A673 (cell line): ENCODE results near the gene PSTPIP1. TPM values are rescaled to one million over a fixed set of nuclear protein-coding genes. Genes with fewer than 3 reads are reported as not detected.

ENCODE experiments used
- BruUV-seq: library from RNA; stranded (reverse); fragments of 400-500 nt; replicated peaks from 2 replicates; lab custom pipeline; 2021; lab: Mats Ljungman, UMichigan
- CTCF ChIA-PET: fragments of 300-600 bp; sonication (Branson Sonifier 250); formaldehyde crosslinking; loops from one replicate; lab custom pipeline; 2022; ENCODE audit warnings: antibody characterized with exemption; lab: Charles Lee
- POLR2A ChIA-PET: fragments of 300-600 bp; sonication (Branson Sonifier 250); formaldehyde crosslinking; loops from one replicate; lab custom pipeline; 2022; ENCODE audit warnings: antibody characterized with exemption; ENCODE audit not compliant: low non-redundant PET; lab: Charles Lee
- DNase-seq: peaks from one replicate; pipeline ENCODE4 v3.0.0-alpha.2; 2015; ENCODE audit warnings: low spot score
- H3K27ac ChIP-seq: fragments of 200-600 bp; sonication (generic); 2 replicates; pipeline ENCODE4 v1.5.1; 2016; ENCODE audit warnings: mixed run types, low read depth, mild to moderate bottlenecking, mixed read lengths, antibody characterized with exemption, low read length; ENCODE audit not compliant: poor library complexity, severe bottlenecking
- H3K27me3 ChIP-seq: fragments of 200-600 bp; sonication (generic); replicated peaks from 2 replicates; pipeline ENCODE4 v1.6.1; 2017; ENCODE audit warnings: mixed run types, low read depth, mild to moderate bottlenecking, mixed read lengths, antibody characterized with exemption, low read length; ENCODE audit not compliant: insufficient read depth, poor library complexity
- H3K36me3 ChIP-seq: fragments of 200-600 bp; sonication (generic); 2 replicates; pipeline ENCODE4 v1.6.1; 2016; ENCODE audit warnings: mixed run types, mild to moderate bottlenecking, mixed read lengths, antibody characterized with exemption, low read length; ENCODE audit not compliant: insufficient read depth, poor library complexity, severe bottlenecking
- H3K4me1 ChIP-seq: fragments of 200-600 bp; sonication (generic); 2 replicates; pipeline ENCODE4 v1.6.1; 2017; ENCODE audit warnings: mixed run types, mild to moderate bottlenecking, mixed read lengths, antibody characterized with exemption, low read length; ENCODE audit not compliant: insufficient read depth, poor library complexity, severe bottlenecking
- H3K4me3 ChIP-seq: fragments of 200-600 bp; sonication (generic); 2 replicates; pipeline ENCODE4 v1.5.1; 2016; ENCODE audit warnings: low read depth, mixed run types, mild to moderate bottlenecking, mixed read lengths, low read length; ENCODE audit not compliant: poor library complexity, severe bottlenecking
- H3K9me3 ChIP-seq: fragments of 200-600 bp; sonication (generic); 2 replicates; pipeline ENCODE4 v1.6.1; 2016; ENCODE audit warnings: mixed run types, low read depth, mild to moderate bottlenecking, mixed read lengths, antibody characterized with exemption, low read length; ENCODE audit not compliant: poor library complexity, severe bottlenecking
- CTCF ChIP-seq: fragments of 300-800, 200-600 bp; sonication (generic); conservative IDR thresholded peaks from 2 replicates; pipeline ENCODE4 v1.5.1; 2017; ENCODE audit warnings: low read depth, mild to moderate bottlenecking, antibody characterized with exemption, low read length, moderate library complexity, mixed read lengths
- EZH2 ChIP-seq: fragments of 200-600 bp; sonication (generic); IDR thresholded peaks from 2 replicates; pipeline ENCODE4 v1.6.1; 2017; ENCODE audit warnings: borderline replicate concordance, low read depth, mild to moderate bottlenecking, mixed read lengths, antibody characterized with exemption, low read length; ENCODE audit not compliant: poor library complexity, severe bottlenecking
- intact Hi-C: fragments of 100-400 bp; cut with micrococcal nuclease; formaldehyde crosslinking; loops from one replicate; pipeline ENCODE4 v1.10.0; 2022; ENCODE audit not compliant: unreplicated experiment
- total RNA-seq: library from RNA; stranded (reverse); gene quantifications from 2 replicates; pipeline ENCODE4 v1.2.3, GENCODE V29; 2021

Gene PSTPIP1
- total RNA-seq, 1 experiment from 2014 or later = not detected

- BruUV-seq = no TSS peak
- CTCF ChIA-PET = no interaction called here
- DNase-seq = no peak
- Histone ChIP-seq H3K4me3 (no peak overlapping the region), H3K27me3 (no peaks in the 10 kb centered on the region), H3K4me1 (peaks cover 3% of the 10 kb centered on the region), H3K36me3 (peaks cover 59% of the 10 kb centered on the region), H3K27ac (no peak overlapping the region), H3K9me3 (no peaks in the 10 kb centered on the region)
- TF ChIP-seq CTCF (no peak), EZH2 (no peak)
- intact Hi-C loops = no loop called here
- POLR2A ChIA-PET = interaction anchor here (0.6 kb wide), 1 partner anchor 27 kb away, joined by 3 read pairs; no protein-coding TSS in a partner anchor
Observed at GRCh38 chr15:77044228-77045042, 49.5 kb downstream of the PSTPIP1 start.

GRCh38 chr15:77045985-77046384, 51.1 kb downstream of the PSTPIP1 start:
- no peaks in the 10 kb centered on the region for H3K9me3 ChIP-seq
- H3K4me3 ChIP-seq = no peak overlapping the region
- DNase-seq = no peak
- peaks cover 3% of the 10 kb centered on the region for H3K4me1 ChIP-seq
- ChIA-PET CTCF (no interaction called here), POLR2A (no interaction called here)
- H3K36me3 ChIP-seq = peaks cover 71% of the 10 kb centered on the region
- TF ChIP-seq EZH2 (no peak), CTCF (no peak)
- BruUV-seq = no TSS peak
- no peaks in the 10 kb centered on the region for H3K27me3 ChIP-seq
- intact Hi-C loops = no loop called here
- no peak overlapping the region for H3K27ac ChIP-seq

- ChIA-PET CTCF (no interaction called here), POLR2A (no interaction called here)
- no TSS peak for BruUV-seq
- intact Hi-C loops = no loop called here
- no peak for DNase-seq
- Histone ChIP-seq H3K27ac (no peak overlapping the region), H3K9me3 (no peaks in the 10 kb centered on the region), H3K4me3 (no peak overlapping the region), H3K27me3 (no peaks in the 10 kb centered on the region), H3K36me3 (peaks cover 74% of the 10 kb centered on the region), H3K4me1 (peaks cover 3% of the 10 kb centered on the region)
- TF ChIP-seq EZH2 (no peak), CTCF (no peak)
Observed at GRCh38 chr15:77046704-77047412, 51.9 kb downstream of the PSTPIP1 start.
